ENCODE data around the gene POLR2L.

GRCh38 chr11:889687-890475 lies 47.6 kb upstream of the POLR2L start:
- TF ChIP-seq, protein P1, sequence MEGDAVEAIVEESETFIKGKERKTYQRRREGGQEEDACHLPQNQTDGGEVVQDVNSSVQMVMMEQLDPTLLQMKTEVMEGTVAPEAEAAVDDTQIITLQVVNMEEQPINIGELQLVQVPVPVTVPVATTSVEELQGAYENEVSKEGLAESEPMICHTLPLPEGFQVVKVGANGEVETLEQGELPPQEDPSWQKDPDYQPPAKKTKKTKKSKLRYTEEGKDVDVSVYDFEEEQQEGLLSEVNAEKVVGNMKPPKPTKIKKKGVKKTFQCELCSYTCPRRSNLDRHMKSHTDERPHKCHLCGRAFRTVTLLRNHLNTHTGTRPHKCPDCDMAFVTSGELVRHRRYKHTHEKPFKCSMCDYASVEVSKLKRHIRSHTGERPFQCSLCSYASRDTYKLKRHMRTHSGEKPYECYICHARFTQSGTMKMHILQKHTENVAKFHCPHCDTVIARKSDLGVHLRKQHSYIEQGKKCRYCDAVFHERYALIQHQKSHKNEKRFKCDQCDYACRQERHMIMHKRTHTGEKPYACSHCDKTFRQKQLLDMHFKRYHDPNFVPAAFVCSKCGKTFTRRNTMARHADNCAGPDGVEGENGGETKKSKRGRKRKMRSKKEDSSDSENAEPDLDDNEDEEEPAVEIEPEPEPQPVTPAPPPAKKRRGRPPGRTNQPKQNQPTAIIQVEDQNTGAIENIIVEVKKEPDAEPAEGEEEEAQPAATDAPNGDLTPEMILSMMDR (IDR thresholded peaks at IDR 0.05; ENCODE audit: low read depth, low read length, poor library complexity, severe bottlenecking): no peak
- TF ChIP-seq EZH2phosphoT487 (IDR thresholded peaks at IDR 0.05; ENCODE audit: borderline replicate concordance, low read length): no peak

All from DOHH2 (cell line).